Mucosa of descending colon (tissue), 3 donors: Measurements from ENCODE around the gene ADGRG2. TPM values are rescaled to one million over a fixed set of nuclear protein-coding genes. Genes with fewer than 3 reads are reported as not detected.

ENCODE experiments used
- ATAC-seq: fragments of 200-7000 bp; cut with Tn5 transposase; one replicate; pipeline ENCODE4 v1.9.1; 2020; ENCODE audit warnings: mild to moderate bottlenecking, moderate library complexity
- DNase-seq, 3 donors: peaks; one replicate each; pipeline ENCODE4 v3.0.0-alpha.2; 2020
- H3K36me3 ChIP-seq: fragments of 200-600 bp; one replicate; pipeline ENCODE4 v1.8.0; 2021; ENCODE audit warnings: low read depth, mild to moderate bottlenecking
- H3K4me1 ChIP-seq: fragments of 200-600 bp; one replicate; pipeline ENCODE4 v1.8.0; 2021; ENCODE audit warnings: low read depth, mild to moderate bottlenecking
- H3K4me3 ChIP-seq: fragments of 200-600 bp; one replicate; pipeline ENCODE4 v1.8.0; 2021; ENCODE audit warnings: mild to moderate bottlenecking
- H3K9me3 ChIP-seq: fragments of 200-600 bp; one replicate; pipeline ENCODE4 v1.8.0; 2021; ENCODE audit warnings: mild to moderate bottlenecking
- CTCF ChIP-seq: fragments of 200-600 bp; IDR thresholded peaks from one replicate; pipeline ENCODE4 v1.8.0; 2022; ENCODE audit warnings: antibody characterized with exemption, mild to moderate bottlenecking
- intact Hi-C, 2 donors: fragments of 100-400 bp; cut with DNase I in 1 of 2; cut with micrococcal nuclease in 1 of 2; formaldehyde crosslinking; loops; one replicate each; pipeline versions ENCODE4 v1.11.0 to v1.11.1; 2022; cut with DNase I, micrococcal nuclease
- total RNA-seq, 3 donors: library from RNA; stranded (reverse); fragmentation: NEBNext Ultra II Directional in 2 of 3; extraction: Animal tissue kit (Norgen Biotek cat#: 25700) in 2 of 3; gene quantifications; one replicate each; pipeline versions ENCODE4 v1.2.1 to v1.2.4, GENCODE V29; 2021 to 2023
- donor health status: DM: no; HTN: no; CAD: no; lungs with moderate emphysema.
- donor health status: DM: no; HTN: no; CAD: no.
- donor health status: DM: no; HTN: yes; CAD: no.

ADGRG2 gene
- total RNA-seq, 3 donors from 2014 or later: 0.38 to 1.3 (median 0.39) TPM

- no peaks in the 10 kb centered on the region for H3K4me1 ChIP-seq
- no peaks in the 10 kb centered on the region for H3K9me3 ChIP-seq
- intact Hi-C loops: no loop called here
- H3K4me3 ChIP-seq: no peak overlapping the region
- no peak for ATAC-seq
- no peak for DNase-seq
- H3K36me3 ChIP-seq: no peaks in the 10 kb centered on the region
- TF ChIP-seq CTCF: no peak
Observed at GRCh38 chrX:18966624-18967023, 155.6 kb downstream of the ADGRG2 start.

GRCh38 chrX:18964901-18965300 is 157.4 kb downstream of the ADGRG2 start:
- Histone ChIP-seq H3K36me3 (no peaks in the 10 kb centered on the region), H3K4me3 (no peak overlapping the region), H3K4me1 (no peaks in the 10 kb centered on the region), H3K9me3 (no peaks in the 10 kb centered on the region)
- no peak for TF ChIP-seq CTCF
- DNase-seq (no peak), ATAC-seq (no peak)
- intact Hi-C loops: no loop called here

GRCh38 chrX:18964026-18964425 is 158.2 kb downstream of the ADGRG2 start:
- Histone ChIP-seq H3K36me3 (no peaks in the 10 kb centered on the region), H3K4me1 (no peaks in the 10 kb centered on the region), H3K9me3 (no peaks in the 10 kb centered on the region), H3K4me3 (no peak overlapping the region)
- ATAC-seq (peak; percentile 82), DNase-seq (peak in 1 of 3 donors; percentile 16)
- intact Hi-C loops: no loop called here
- TF ChIP-seq CTCF: no peak

GRCh38 chrX:18962329-18962728 is 159.9 kb downstream of the ADGRG2 start:
- ATAC-seq (no peak), DNase-seq (no peak)
- no peak for TF ChIP-seq CTCF
- Histone ChIP-seq H3K4me1 (no peaks in the 10 kb centered on the region), H3K4me3 (no peak overlapping the region), H3K36me3 (no peaks in the 10 kb centered on the region), H3K9me3 (no peaks in the 10 kb centered on the region)
- intact Hi-C loops: no loop called here

- Histone ChIP-seq H3K36me3 (no peaks in the 10 kb centered on the region), H3K9me3 (no peaks in the 10 kb centered on the region), H3K4me1 (no peaks in the 10 kb centered on the region), H3K4me3 (no peak overlapping the region)
- intact Hi-C loops: no loop called here
- ATAC-seq (no peak), DNase-seq (no peak)
- no peak for TF ChIP-seq CTCF
Observed at GRCh38 chrX:18961686-18962085, 160.6 kb downstream of the ADGRG2 start.
